ENCODE measurements around the gene FZD4. TPM values are rescaled to one million over a fixed set of nuclear protein-coding genes. Genes with fewer than 3 reads are reported as not detected.

Gene FZD4
- total RNA-seq, 1 experiment from 2014 or later: 2.6 TPM

GRCh38 chr11:86950661-86950995, 4.6 kb downstream of the FZD4 start:
- Histone ChIP-seq H3K4me1 (replicated peaks; ENCODE audit: insufficient read depth) (peaks cover 6% of the 10 kb centered on the region; the same call in 1 of the 2 replicates), H2AFZ (no peak overlapping the region), H3K4me3 (no peak overlapping the region), H3F3A (ENCODE audit: insufficient read depth, low read depth) (peaks cover 9% of the 10 kb centered on the region; the same call in 1 of the 2 replicates), H4K20me1 (ENCODE audit: insufficient read depth) (no peaks in the 10 kb centered on the region), H3K27ac (no peak overlapping the region), H3K9me2 (ENCODE audit: insufficient read depth) (no peaks in the 10 kb centered on the region), H3K79me2 (ENCODE audit: low read depth) (no peaks in the 10 kb centered on the region), H3K9me3 (ENCODE audit: insufficient read depth, low read depth) (no peaks in the 10 kb centered on the region), H3K27me3 (ENCODE audit: insufficient read depth, low read depth) (no peaks in the 10 kb centered on the region), H3K4me2 (no peak overlapping the region), H3K36me3 (ENCODE audit: low read depth) (no peaks in the 10 kb centered on the region)
- BruUV-seq (replicated peaks): no TSS peak
- TF ChIP-seq EZH2 (IDR thresholded peaks at IDR 0.05; ENCODE audit: low read depth): no peak
- TF ChIP-seq, protein P1, sequence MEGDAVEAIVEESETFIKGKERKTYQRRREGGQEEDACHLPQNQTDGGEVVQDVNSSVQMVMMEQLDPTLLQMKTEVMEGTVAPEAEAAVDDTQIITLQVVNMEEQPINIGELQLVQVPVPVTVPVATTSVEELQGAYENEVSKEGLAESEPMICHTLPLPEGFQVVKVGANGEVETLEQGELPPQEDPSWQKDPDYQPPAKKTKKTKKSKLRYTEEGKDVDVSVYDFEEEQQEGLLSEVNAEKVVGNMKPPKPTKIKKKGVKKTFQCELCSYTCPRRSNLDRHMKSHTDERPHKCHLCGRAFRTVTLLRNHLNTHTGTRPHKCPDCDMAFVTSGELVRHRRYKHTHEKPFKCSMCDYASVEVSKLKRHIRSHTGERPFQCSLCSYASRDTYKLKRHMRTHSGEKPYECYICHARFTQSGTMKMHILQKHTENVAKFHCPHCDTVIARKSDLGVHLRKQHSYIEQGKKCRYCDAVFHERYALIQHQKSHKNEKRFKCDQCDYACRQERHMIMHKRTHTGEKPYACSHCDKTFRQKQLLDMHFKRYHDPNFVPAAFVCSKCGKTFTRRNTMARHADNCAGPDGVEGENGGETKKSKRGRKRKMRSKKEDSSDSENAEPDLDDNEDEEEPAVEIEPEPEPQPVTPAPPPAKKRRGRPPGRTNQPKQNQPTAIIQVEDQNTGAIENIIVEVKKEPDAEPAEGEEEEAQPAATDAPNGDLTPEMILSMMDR (conservative IDR thresholded peaks at IDR 0.05): no peak
- DNase-seq: no peak
- CTCF ChIA-PET: no interaction called here
- POLR2A ChIA-PET (ENCODE audit: unreplicated experiment): no interaction called here
- intact Hi-C loops (cut with micrococcal nuclease; ENCODE audit: unreplicated experiment): no loop called here

DNA sequence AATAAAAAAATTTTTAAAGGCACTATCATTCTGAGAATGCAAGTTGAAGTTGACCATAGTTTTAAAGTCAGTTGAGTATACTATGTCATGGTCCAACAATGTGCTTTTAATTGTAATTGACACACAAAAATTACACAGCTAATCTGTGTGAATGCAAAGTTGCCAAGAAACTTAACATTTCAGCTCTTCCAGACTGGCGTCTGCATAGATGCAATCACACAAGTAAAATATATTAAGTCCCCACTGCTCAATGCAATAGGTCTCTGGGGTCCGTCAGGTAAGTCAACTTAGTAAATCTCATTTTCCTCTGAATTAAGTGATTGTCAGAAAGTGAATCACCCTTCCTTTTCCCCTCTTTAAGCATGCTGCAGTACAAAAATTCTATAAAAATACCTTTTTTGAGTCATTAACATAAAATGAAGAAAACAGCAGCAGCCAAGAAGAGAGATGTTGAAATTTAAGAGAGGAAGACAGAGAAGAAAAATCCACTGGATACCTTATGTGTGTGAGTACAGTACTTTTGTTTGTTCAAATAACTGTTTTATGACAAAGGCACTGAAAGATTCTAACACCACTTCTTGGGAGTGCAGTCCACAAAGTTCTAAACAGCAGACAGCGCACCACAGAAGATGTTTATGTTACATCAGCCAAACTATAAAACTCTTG, 5.1 kb downstream of the FZD4 start:
- Histone ChIP-seq H3K4me3 (no peak overlapping the region), H3K4me2 (no peak overlapping the region), H3K27me3 (ENCODE audit: insufficient read depth, low read depth) (no peaks in the 10 kb centered on the region), H3K27ac (no peak overlapping the region), H4K20me1 (ENCODE audit: insufficient read depth) (no peaks in the 10 kb centered on the region), H3K79me2 (ENCODE audit: low read depth) (no peaks in the 10 kb centered on the region), H3K36me3 (ENCODE audit: low read depth) (no peaks in the 10 kb centered on the region), H3K9me2 (ENCODE audit: insufficient read depth) (no peaks in the 10 kb centered on the region), H3K9me3 (ENCODE audit: insufficient read depth, low read depth) (no peaks in the 10 kb centered on the region), H2AFZ (no peak overlapping the region), H3K4me1 (replicated peaks; ENCODE audit: insufficient read depth) (peaks cover 6% of the 10 kb centered on the region; the same call in 1 of the 2 replicates), H3F3A (ENCODE audit: insufficient read depth, low read depth) (peaks cover 8% of the 10 kb centered on the region; the same call in 1 of the 2 replicates)
- TF ChIP-seq, protein P1 (conservative IDR thresholded peaks at IDR 0.05): no peak
- no peak for TF ChIP-seq EZH2 (IDR thresholded peaks at IDR 0.05; ENCODE audit: low read depth)
- CTCF ChIA-PET: no interaction called here
- POLR2A ChIA-PET (ENCODE audit: unreplicated experiment): no interaction called here
- no peak for DNase-seq
- BruUV-seq (replicated peaks): no TSS peak
- intact Hi-C loops (cut with micrococcal nuclease; ENCODE audit: unreplicated experiment): no loop called here

GRCh38 chr11:86948733-86949132, 6.5 kb downstream of the FZD4 start:
- no peaks in the 10 kb centered on the region for H3K9me2 ChIP-seq (ENCODE audit: insufficient read depth)
- H3K4me1 ChIP-seq (replicated peaks; ENCODE audit: insufficient read depth): no peaks in the 10 kb centered on the region
- no peak overlapping the region for H3K4me3 ChIP-seq
- no peaks in the 10 kb centered on the region for H3K9me3 ChIP-seq (ENCODE audit: insufficient read depth, low read depth)
- DNase-seq: no peak
- intact Hi-C loops (cut with micrococcal nuclease; ENCODE audit: unreplicated experiment): no loop called here
- H3K36me3 ChIP-seq (ENCODE audit: low read depth): no peaks in the 10 kb centered on the region
- H2AFZ ChIP-seq: no peak overlapping the region
- ChIA-PET POLR2A (ENCODE audit: unreplicated experiment) (interaction anchor here (0.7 kb wide), 1 partner anchor 323 kb away, joined by 44 read pairs; no protein-coding TSS in a partner anchor), CTCF (no interaction called here)
- H3K4me2 ChIP-seq: no peak overlapping the region
- no peak for TF ChIP-seq EZH2 (IDR thresholded peaks at IDR 0.05; ENCODE audit: low read depth)
- TF ChIP-seq, protein P1 (conservative IDR thresholded peaks at IDR 0.05): no peak
- no TSS peak for BruUV-seq (replicated peaks)
- H3F3A ChIP-seq (ENCODE audit: insufficient read depth, low read depth): peaks cover 8% of the 10 kb centered on the region; the same call in 1 of the 2 replicates
- H3K27ac ChIP-seq: no peak overlapping the region
- no peaks in the 10 kb centered on the region for H3K79me2 ChIP-seq (ENCODE audit: low read depth)
- no peaks in the 10 kb centered on the region for H3K27me3 ChIP-seq (ENCODE audit: insufficient read depth, low read depth)
- H4K20me1 ChIP-seq (ENCODE audit: insufficient read depth): no peaks in the 10 kb centered on the region
